Measurements from ENCODE around the gene PKNOX2.

DNA sequence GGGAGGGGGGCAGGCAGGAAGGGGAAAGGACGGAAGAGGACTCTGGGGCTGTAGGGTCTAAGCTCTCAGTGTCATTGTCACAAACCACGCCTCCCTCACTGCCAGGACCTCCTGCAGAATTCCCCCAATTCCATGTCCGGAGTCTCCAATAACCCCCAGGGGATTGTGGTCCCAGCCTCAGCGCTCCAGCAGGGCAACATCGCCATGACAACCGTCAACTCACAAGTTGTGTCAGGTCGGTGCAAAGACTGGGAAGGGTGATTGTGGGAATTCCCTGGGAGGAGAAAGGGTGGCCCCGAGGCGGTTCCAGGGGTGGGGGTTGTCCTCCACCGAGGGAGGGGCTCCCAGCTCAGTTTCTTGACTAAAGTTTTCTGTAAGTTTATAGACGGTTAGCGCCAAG is 245.5 kb downstream of the PKNOX2 start:
- TF ChIP-seq TAF1 (IDR thresholded peaks at IDR 0.05; ENCODE audit: low read depth, low read length) = no peak
- TF ChIP-seq CTCF (IDR thresholded peaks at IDR 0.05; ENCODE audit: control extremely low read depth in 1 of 3, insufficient read depth in 1 of 3, low read depth in 1 of 3, low read length in 3 of 3) = no peak
- no peak for TF ChIP-seq RFX5 (IDR thresholded peaks at IDR 0.05; ENCODE audit: borderline replicate concordance, low read depth, low read length)

All from H1 (cell line).